GM06990 (cell line): Measurements from ENCODE around the gene MIEF1.

Source experiments
- DNase-seq: peaks from one replicate; pipeline ENCODE4 v3.0.0-alpha.2; 2011; ENCODE audit not compliant: insufficient read length; ENCODE audit errors: extremely low read depth
- H3K27me3 ChIP-seq: replicated peaks from 2 replicates; pipeline ENCODE4 v1.6.0; 2011; ENCODE audit warnings: low read length; ENCODE audit not compliant: control insufficient read depth, insufficient read depth
- H3K36me3 ChIP-seq: 2 replicates; pipeline ENCODE4 v1.5.1; 2011; ENCODE audit warnings: low read length; ENCODE audit not compliant: control insufficient read depth, insufficient read depth
- H3K4me3 ChIP-seq: replicated peaks from 2 replicates; pipeline ENCODE4 v1.5.1; 2011; ENCODE audit warnings: low read depth, mild to moderate bottlenecking, control low read depth, low read length
- TF ChIP-seq, protein P1 (sequence below): IDR thresholded peaks from 2 replicates; pipeline ENCODE4 v1.5.1; 2011; ENCODE audit warnings: low read length, control low read depth, mild to moderate bottlenecking, inconsistent platforms; ENCODE audit not compliant: insufficient read depth, poor library complexity, severe bottlenecking

Gene MIEF1

DNA sequence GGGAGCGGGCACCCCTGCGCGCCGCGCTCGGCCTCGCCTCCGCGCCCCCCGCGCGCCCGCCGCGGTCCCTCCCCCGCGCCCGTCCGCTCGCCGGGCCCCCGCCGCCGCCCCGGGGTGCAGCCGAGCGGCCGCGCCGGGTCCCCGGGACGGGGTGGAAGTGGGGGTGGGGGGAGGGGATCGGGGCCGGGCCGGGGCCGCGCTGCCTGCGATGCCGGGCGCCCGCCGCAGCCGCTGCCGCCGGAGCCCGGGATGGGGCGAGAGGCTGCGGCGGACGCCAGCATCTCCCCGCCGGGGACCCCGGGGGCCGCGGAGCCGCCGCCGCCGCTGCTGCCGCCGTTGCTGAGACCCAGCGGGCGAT, 44.9 kb upstream of the MIEF1 start:
- peak overlapping the region; percentile 80 for H3K4me3 ChIP-seq
- no peaks in the 10 kb centered on the region for H3K27me3 ChIP-seq
- H3K36me3 ChIP-seq, result peaks cover 2% of the 10 kb centered on the region; the same call in 1 of the 2 replicates
- TF ChIP-seq, protein P1, sequence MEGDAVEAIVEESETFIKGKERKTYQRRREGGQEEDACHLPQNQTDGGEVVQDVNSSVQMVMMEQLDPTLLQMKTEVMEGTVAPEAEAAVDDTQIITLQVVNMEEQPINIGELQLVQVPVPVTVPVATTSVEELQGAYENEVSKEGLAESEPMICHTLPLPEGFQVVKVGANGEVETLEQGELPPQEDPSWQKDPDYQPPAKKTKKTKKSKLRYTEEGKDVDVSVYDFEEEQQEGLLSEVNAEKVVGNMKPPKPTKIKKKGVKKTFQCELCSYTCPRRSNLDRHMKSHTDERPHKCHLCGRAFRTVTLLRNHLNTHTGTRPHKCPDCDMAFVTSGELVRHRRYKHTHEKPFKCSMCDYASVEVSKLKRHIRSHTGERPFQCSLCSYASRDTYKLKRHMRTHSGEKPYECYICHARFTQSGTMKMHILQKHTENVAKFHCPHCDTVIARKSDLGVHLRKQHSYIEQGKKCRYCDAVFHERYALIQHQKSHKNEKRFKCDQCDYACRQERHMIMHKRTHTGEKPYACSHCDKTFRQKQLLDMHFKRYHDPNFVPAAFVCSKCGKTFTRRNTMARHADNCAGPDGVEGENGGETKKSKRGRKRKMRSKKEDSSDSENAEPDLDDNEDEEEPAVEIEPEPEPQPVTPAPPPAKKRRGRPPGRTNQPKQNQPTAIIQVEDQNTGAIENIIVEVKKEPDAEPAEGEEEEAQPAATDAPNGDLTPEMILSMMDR, result no peak
- no peak for DNase-seq

DNA sequence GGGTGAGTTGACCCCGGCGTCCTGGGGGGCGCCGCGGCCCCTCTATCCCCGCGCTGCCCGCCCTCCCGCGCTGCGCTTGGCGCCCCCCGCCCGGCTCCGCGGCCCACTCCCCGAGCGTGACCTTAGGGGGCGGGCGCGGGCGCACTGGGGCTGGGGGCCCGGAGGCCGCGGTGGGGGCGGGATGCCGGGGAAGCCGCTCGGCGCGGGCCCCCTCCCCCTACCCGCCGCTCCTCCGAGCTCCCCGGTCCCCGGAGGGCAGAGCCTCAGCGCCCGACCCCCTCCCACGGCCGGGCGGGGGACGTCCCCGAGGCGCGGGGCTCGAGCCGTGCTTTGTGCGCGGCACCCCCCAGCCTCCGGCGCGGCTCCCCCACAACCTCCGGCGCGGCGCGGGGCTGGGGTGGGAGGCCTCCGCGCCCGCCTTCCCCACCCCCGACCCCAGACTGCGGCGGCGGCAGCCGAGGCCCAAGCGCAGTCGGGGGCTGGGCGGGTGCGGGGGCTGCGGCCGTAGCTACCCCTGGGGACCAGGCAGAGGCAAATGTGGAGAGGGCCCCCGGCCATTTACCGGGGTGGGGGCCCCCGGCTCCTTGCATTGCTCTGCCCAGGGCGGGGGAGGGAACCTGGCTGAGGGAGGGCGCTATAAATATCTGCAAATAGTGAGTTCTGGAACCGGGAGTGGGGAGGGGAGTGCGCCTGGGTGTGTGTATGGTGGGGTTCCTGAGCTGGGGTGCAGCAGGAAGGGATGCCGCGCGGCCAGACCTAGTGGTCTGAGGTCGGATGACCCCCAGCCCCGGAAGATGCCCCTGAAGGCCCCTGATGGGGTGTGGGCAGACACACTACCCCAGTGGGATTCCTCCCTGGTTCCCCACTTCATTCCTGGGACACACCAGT, 44.3 kb upstream of the MIEF1 start:
- no peak for DNase-seq
- TF ChIP-seq, protein P1, result no peak
- peaks cover 2% of the 10 kb centered on the region for H3K36me3 ChIP-seq
- peak overlapping the region; percentile 80 for H3K4me3 ChIP-seq
- H3K27me3 ChIP-seq, result no peaks in the 10 kb centered on the region

DNA sequence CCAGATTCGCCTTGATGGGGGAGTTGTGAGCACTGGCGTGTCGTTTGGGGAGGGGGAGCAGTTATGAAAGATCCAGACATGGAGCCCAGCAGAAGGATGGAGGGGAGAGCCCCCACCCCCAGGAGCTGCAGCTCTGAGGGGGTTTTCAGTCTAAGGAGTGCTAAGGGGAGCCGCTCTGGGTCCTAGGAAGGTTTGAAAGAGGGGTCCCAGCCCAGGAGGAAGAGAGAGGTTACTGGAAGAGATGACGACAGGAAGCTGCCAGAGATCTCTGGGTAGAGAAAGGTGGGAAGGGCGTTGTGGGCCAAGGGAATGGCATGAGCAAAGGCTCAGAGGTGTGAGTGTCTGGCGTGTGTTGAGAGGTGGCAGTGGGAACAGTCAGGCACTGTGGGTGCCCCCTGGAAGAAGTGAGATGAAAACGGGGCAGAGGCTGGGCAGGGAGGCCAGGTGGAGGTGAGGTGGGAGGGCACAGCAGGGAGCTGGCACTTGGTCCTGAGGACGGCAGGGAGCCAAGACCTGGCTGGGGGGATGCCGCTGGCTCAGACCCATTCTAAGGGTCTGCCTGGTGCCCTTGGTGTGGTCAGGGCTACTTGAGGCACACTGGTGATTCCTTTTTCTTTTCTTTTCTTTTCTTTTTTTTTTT, 43.5 kb upstream of the MIEF1 start:
- peaks cover 2% of the 10 kb centered on the region for H3K36me3 ChIP-seq
- TF ChIP-seq, protein P1, result no peak
- no peaks in the 10 kb centered on the region for H3K27me3 ChIP-seq
- no peak for DNase-seq
- peak overlapping the region; percentile 80 for H3K4me3 ChIP-seq

DNA sequence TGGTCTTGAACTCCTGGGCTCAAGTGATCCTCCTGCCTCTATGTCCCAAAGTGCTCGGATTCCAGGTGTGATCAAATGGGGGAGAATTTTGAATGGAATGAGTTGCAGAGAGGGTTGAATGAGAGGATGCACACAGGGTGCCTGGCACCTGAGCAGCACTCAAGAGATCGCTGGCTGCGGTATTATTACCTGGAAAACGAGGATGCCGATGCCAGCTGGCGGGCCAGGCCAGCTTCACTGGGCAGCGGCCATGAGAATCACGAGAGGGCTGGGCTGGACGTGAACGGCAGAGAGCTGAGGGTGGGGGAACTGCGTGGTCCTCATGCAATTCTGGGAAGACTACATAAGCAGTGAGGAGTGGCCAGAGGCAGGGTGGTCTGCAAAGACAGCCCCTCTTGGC, 42.4 kb upstream of the MIEF1 start:
- Histone ChIP-seq H3K4me3 (no peak overlapping the region), H3K27me3 (no peaks in the 10 kb centered on the region)
- TF ChIP-seq, protein P1, result no peak

DNA sequence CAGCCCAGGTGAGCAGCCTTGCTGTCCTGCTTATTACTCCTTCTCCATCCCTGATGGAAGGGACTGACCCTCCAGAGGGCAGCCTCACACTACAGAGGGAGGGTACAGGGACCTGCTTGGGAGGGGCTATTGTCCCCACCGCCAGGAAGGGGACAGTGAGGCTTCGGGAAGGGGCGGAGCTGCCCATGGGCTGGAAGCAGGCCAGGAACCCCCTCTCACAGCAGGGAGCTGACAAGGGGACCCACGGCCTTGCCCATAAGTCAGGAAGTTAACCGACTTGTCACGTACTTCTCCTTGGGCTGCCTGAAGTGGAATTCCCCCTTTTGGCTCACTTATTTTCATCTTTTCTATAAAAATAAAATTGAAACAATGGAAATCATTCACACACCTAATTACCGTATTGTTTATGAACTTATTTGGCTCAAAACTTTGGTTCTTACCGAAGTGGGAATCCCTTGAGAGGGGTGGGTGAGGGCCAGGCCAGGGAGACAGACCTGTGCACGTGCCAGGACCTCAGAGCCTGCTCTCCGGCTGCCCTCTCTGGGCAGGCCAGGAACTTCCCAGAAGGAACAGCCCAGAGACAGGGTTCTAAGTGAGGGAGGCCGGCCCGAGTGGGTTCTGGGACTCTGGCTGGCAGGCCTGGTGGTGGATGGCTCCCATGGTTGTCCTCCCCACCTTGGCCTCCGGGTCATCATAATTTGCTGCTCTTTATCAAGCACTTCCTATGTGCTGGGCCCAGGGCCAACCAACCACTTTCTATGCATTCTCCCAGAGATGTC, 39.5 kb upstream of the MIEF1 start:
- H3K4me3 ChIP-seq, result peak overlapping the region; percentile 12; the same call in 1 of the 2 replicates
- TF ChIP-seq, protein P1, result peak; percentile 6
- DNase-seq, result peak; percentile 57
- H3K36me3 ChIP-seq, result peaks cover 1% of the 10 kb centered on the region
- H3K27me3 ChIP-seq, result no peaks in the 10 kb centered on the region

More for the DNA sequence above, 42.4 kb upstream of the MIEF1 start:
- peaks cover 2% of the 10 kb centered on the region for H3K36me3 ChIP-seq
- DNase-seq, result no peak
